ENCODE measurements around the gene APOL6.
A peak's percentile ranks its signal among the peaks of the same experiment; 100 is the strongest.

APOL6 gene

DNA sequence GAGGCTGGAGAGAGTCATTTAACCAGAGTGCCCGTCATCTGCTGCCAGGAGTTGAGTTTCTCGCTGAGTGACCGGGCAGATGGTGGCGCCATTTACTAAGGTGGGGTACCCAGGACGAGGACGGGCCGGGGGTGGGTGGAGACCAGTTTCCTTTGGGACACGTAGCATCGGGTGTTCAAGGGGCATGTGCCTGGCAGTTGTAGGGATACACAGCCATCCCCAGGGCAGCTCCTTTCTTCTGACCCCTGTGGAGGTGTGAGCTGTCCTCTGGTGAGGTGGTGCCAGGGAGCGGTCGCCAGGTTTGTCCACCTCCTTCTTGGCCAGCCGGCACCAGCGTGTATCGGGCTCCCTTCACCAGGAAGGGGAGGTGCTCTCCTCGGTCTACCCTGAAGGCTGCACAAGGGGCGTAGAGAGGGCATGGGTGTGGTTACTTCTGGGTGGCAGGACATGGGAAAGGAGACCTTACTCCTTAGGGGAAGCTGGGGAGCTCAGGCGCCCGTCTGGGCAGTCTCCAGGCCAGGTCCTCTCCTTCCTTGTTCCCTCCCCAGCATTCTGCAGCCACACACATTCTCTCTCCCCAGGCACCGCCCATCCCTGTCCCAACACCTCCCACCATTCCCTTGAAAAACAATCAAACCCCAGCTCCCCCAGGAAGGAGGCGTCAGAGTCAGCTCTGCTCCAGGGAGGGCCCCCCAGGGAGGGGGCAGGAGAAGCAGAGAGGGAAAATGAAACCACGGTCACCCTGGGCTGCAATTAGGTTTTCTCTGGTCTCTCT, 20.8 kb upstream of the APOL6 start:
- POLR2A ChIA-PET = no interaction called here
- peak; percentile 11; the same call in 1 of the 2 replicates for TF ChIP-seq PKNOX1 (IDR thresholded peaks at IDR 0.05)
- TF ChIP-seq CTBP1 (IDR thresholded peaks at IDR 0.05; ENCODE audit: borderline replicate concordance) = no peak
- DNase-seq (ENCODE audit: extremely low spot score) = peak; percentile 55
- CTCF ChIA-PET = interaction anchor here (0.6 to 1.4 kb wide), 8 partner anchors 14 to 649 kb away, joined by 3 to 7 read pairs (median 3); no protein-coding TSS in a partner anchor

DNA sequence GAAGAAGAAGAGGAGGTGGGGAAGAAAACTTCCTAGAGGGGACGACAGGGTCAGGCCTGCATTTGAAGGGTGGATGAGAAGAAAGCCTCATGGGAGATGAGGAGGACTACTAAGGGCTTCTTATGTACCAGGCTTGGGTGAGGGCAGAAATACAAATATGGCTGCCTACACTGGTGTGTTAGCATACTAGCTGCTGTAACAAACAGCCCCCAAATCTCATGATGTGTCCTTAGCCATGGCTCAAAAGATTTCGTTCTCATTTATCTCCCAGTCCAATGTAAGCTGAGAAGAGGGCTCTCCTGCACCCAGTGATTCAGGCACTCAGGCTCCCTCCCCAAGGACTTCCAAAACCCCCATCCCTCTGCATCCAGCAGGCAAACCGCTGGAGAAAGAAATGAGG, 19.5 kb upstream of the APOL6 start:
- POLR2A ChIA-PET = no interaction called here
- no peak for DNase-seq (ENCODE audit: extremely low spot score)
- TF ChIP-seq L3MBTL2 (conservative IDR thresholded peaks at IDR 0.05) (no peak), BHLHE40 (IDR thresholded peaks at IDR 0.05; ENCODE audit: borderline replicate concordance) (no peak), ELF4 (IDR thresholded peaks at IDR 0.05) (no peak), FOXK2 (IDR thresholded peaks at IDR 0.05) (no peak), LEF1 (IDR thresholded peaks at IDR 0.05; ENCODE audit: borderline replicate concordance) (no peak), FOXA1 (IDR thresholded peaks at IDR 0.05) (no peak), PKNOX1 (IDR thresholded peaks at IDR 0.05) (no peak), SP1 (IDR thresholded peaks at IDR 0.05) (no peak), CTBP1 (IDR thresholded peaks at IDR 0.05; ENCODE audit: borderline replicate concordance) (no peak), ZNF384 (IDR thresholded peaks at IDR 0.05) (no peak), SUZ12 (IDR thresholded peaks at IDR 0.05) (no peak), HDGF (IDR thresholded peaks at IDR 0.05; ENCODE audit: borderline replicate concordance) (no peak), FOXM1 (IDR thresholded peaks at IDR 0.05; ENCODE audit: borderline replicate concordance) (no peak), TARDBP (IDR thresholded peaks at IDR 0.05) (no peak), ARNT (IDR thresholded peaks at IDR 0.05) (no peak), NFRKB (IDR thresholded peaks at IDR 0.05) (no peak)
- CTCF ChIA-PET = interaction anchor here (0.6 kb wide), 1 partner anchor 551 kb away, joined by 3 read pairs; no protein-coding TSS in a partner anchor

- CTCF ChIA-PET = interaction anchor here (0.6 kb wide), 1 partner anchor 429 kb away, joined by 3 read pairs; no protein-coding TSS in a partner anchor
Measured at GRCh38 chr22:35629406-35630216, 18.6 kb upstream of the APOL6 start.

DNA sequence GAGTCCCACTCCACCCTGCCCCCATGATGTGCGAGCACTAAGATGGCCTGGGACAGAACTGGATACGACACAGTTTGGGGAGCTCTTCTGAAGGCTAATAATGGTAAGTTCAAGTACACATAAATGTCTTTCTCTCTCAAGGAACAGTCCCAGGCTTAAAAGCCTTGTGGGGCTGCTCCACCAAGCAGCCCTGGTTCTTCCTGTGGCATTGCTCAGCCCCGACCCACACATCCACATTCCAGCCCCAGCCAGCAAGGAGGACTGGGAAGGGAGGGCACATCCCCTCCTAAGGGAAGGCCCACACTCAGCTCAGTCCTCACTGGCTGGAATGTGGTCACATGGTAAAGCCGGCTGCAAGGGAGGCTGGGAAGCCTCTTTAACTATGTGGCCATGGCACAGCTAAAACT, 17.9 kb upstream of the APOL6 start:
- ChIA-PET POLR2A (no interaction called here), CTCF (interaction anchor here (0.6 kb wide), 1 partner anchor 428 kb away, joined by 3 read pairs; no protein-coding TSS in a partner anchor)
- no peak for DNase-seq (ENCODE audit: extremely low spot score)
- TF ChIP-seq FOXM1 (IDR thresholded peaks at IDR 0.05; ENCODE audit: borderline replicate concordance) = no peak
- TF ChIP-seq LEF1 (IDR thresholded peaks at IDR 0.05; ENCODE audit: borderline replicate concordance) = no peak
- no peak for TF ChIP-seq FOXK2 (IDR thresholded peaks at IDR 0.05)
- no peak for TF ChIP-seq TARDBP (IDR thresholded peaks at IDR 0.05)
- TF ChIP-seq BHLHE40 (IDR thresholded peaks at IDR 0.05; ENCODE audit: borderline replicate concordance) = no peak
- no peak for TF ChIP-seq SUZ12 (IDR thresholded peaks at IDR 0.05)
- TF ChIP-seq ELF4 (IDR thresholded peaks at IDR 0.05) = no peak

More at GRCh38 chr22:35629406-35630216, 18.6 kb upstream of the APOL6 start:
- DNase-seq (ENCODE audit: extremely low spot score) = no peak
- POLR2A ChIA-PET = no interaction called here
- no peak for TF ChIP-seq ZNF384 (IDR thresholded peaks at IDR 0.05)
- no peak for TF ChIP-seq ELF4 (IDR thresholded peaks at IDR 0.05)
- TF ChIP-seq LEF1 (IDR thresholded peaks at IDR 0.05; ENCODE audit: borderline replicate concordance) = no peak
- no peak for TF ChIP-seq CTBP1 (IDR thresholded peaks at IDR 0.05; ENCODE audit: borderline replicate concordance)

DNA sequence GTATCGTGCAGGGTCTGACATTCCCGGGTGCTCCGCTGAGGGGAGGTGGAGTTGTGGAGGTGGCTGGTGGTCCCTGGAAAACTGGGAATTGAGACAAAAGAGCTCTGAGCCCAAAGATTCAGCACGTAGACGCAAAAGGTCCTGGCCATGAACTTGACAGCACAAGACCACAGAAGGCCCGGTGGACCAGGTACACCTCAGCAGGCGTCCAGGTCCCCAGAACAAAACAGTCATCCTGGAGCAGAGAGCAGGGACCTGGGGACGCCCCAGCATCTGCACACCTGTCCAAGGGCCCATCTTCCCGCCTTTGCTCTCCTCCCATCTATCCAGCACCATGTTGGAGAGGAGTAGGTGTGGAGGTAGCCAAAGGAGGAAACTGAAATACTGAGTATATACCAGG, 17.4 kb upstream of the APOL6 start:
- no peak for DNase-seq (ENCODE audit: extremely low spot score)
- POLR2A ChIA-PET = interaction anchor here (1.3 kb wide), 1 partner anchor 12 kb away, joined by 3 read pairs; no protein-coding TSS in a partner anchor
- CTCF ChIA-PET = no interaction called here
- TF ChIP-seq SUZ12 (IDR thresholded peaks at IDR 0.05) (no peak), TARDBP (IDR thresholded peaks at IDR 0.05) (no peak), ELF4 (IDR thresholded peaks at IDR 0.05) (no peak), L3MBTL2 (conservative IDR thresholded peaks at IDR 0.05) (no peak), NFRKB (IDR thresholded peaks at IDR 0.05) (no peak), LEF1 (IDR thresholded peaks at IDR 0.05; ENCODE audit: borderline replicate concordance) (no peak), CTBP1 (IDR thresholded peaks at IDR 0.05; ENCODE audit: borderline replicate concordance) (no peak), FOXA1 (IDR thresholded peaks at IDR 0.05) (no peak), HDGF (IDR thresholded peaks at IDR 0.05; ENCODE audit: borderline replicate concordance) (no peak), PKNOX1 (IDR thresholded peaks at IDR 0.05) (no peak), ZNF384 (IDR thresholded peaks at IDR 0.05) (no peak), ARNT (IDR thresholded peaks at IDR 0.05) (no peak), FOXK2 (IDR thresholded peaks at IDR 0.05) (no peak), FOXM1 (IDR thresholded peaks at IDR 0.05; ENCODE audit: borderline replicate concordance) (no peak), SP1 (IDR thresholded peaks at IDR 0.05) (no peak), BHLHE40 (IDR thresholded peaks at IDR 0.05; ENCODE audit: borderline replicate concordance) (no peak)
